K562 (cell line): Measurements from ENCODE around the gene TOM1L2. TPM values are rescaled to one million over a fixed set of nuclear protein-coding genes. Genes with fewer than 3 reads are reported as not detected.

Experiments
- ATAC-seq: fragments of 200-7000 bp; cut with Tn5 transposase; 3 replicates; pipeline ENCODE4 v1.9.1; 2020; ENCODE audit warnings: moderate library complexity
- BruUV-seq: library from RNA; stranded (reverse); fragments of 400-500 nt; replicated peaks from 2 replicates; lab custom pipeline; 2021; lab: Mats Ljungman, UMichigan
- CTCF ChIA-PET: fragments of 300-600 bp; formaldehyde crosslinking; extraction: SDS; loops from one replicate; lab custom pipeline; 2021; ENCODE audit warnings: low intra/inter-chr PET ratio; lab: Yijun Ruan, JAX
- POLR2A ChIA-PET: fragments of 300-600, 350-650 bp; sonication (Branson Sonifier 250); formaldehyde crosslinking; extraction: SDS; loops from one replicate; lab custom pipeline; 2021; ENCODE audit warnings: antibody characterized with exemption, inconsistent platforms; lab: Yijun Ruan, JAX
- DNase-seq, 4 experiments: peaks; one replicate each; pipeline versions ENCODE4 v3.0.0 to v3.0.0-alpha.2; 2011 to 2018; ENCODE audit warnings: low spot score in 3 of 4, mixed read lengths in 3 of 4; ENCODE audit errors: extremely low read depth in 1 of 4
- FAIRE-seq: peaks from 2 replicates; lab custom pipeline; 2011; peaks lifted over from hg19 to GRCh38; lab: Jason Lieb, UNC
- H2AFZ ChIP-seq: 2 replicates; pipeline ENCODE4 v1.6.0; 2011; ENCODE audit warnings: low read depth, low read length, control low read depth, inconsistent platforms
- H3K27ac ChIP-seq: fragments of 200-600 bp; 3 replicates; pipeline ENCODE4 v1.8.0; 2011; ENCODE audit warnings: low read depth, mild to moderate bottlenecking, control low read depth, inconsistent platforms, low read length, moderate library complexity, mixed read lengths; ENCODE audit errors: extremely low read depth
- H3K27me3 ChIP-seq, 2 experiments: fragments of 300-600 bp in 1 of 2; 2 replicates in 1 of 2; 3 replicates in 1 of 2; pipeline versions ENCODE4 v1.6.0 to v1.8.0; 2011; ENCODE audit warnings: inconsistent platforms in 2 of 2, low read length in 2 of 2, mild to moderate bottlenecking in 1 of 2, mixed read lengths in 1 of 2, moderate library complexity in 1 of 2; ENCODE audit not compliant: control insufficient read depth in 2 of 2, insufficient read depth in 2 of 2
- H3K36me3 ChIP-seq: fragments of 300-600 bp; 3 replicates; pipeline ENCODE4 v1.8.0; 2011; ENCODE audit warnings: mild to moderate bottlenecking, low read length, inconsistent platforms; ENCODE audit not compliant: control insufficient read depth, insufficient read depth
- H3K4me1 ChIP-seq, 2 experiments: fragments of 200-600 bp in 1 of 2; replicated peaks in 1 of 2; 2 replicates in 1 of 2; 3 replicates in 1 of 2; pipeline versions ENCODE4 v1.5.1 to v1.8.0; 2011; ENCODE audit warnings: inconsistent platforms in 2 of 2, low read length in 2 of 2, mild to moderate bottlenecking in 1 of 2, mixed read lengths in 1 of 2, moderate library complexity in 1 of 2; ENCODE audit not compliant: control insufficient read depth in 2 of 2, insufficient read depth in 2 of 2
- H3K4me2 ChIP-seq: 2 replicates; pipeline ENCODE4 v1.6.1; 2011; ENCODE audit warnings: low read length, control low read depth, inconsistent platforms, mixed read lengths; ENCODE audit not compliant: insufficient read depth
- H3K4me3 ChIP-seq: fragments of 200-600 bp; sonication (generic), shearing (Covaris generic); 2 replicates; pipeline ENCODE4 v1.5.1; 2016; ENCODE audit warnings: control low read depth, inconsistent platforms
- H3K79me2 ChIP-seq: fragments of 200-600 bp; 3 replicates; pipeline ENCODE4 v1.8.0; 2011; ENCODE audit warnings: low read length, inconsistent platforms; ENCODE audit not compliant: control insufficient read depth, insufficient read depth
- H3K9ac ChIP-seq, 2 experiments: 2 replicates each; pipeline versions ENCODE4 v1.6.0 to v1.6.1; 2011; ENCODE audit warnings: low read depth in 2 of 2, low read length in 2 of 2, control low read depth in 1 of 2, inconsistent platforms in 1 of 2, mild to moderate bottlenecking in 1 of 2, mixed read lengths in 1 of 2; ENCODE audit not compliant: insufficient read depth in 1 of 2
- H3K9me1 ChIP-seq: one replicate; pipeline ENCODE4 v1.6.0; 2011; ENCODE audit warnings: inconsistent platforms, mild to moderate bottlenecking, low read length, moderate library complexity; ENCODE audit not compliant: control insufficient read depth, insufficient read depth
- H3K9me3 ChIP-seq: replicated peaks from 2 replicates; pipeline ENCODE4 v1.5.1; 2011; ENCODE audit warnings: low read depth, low read length, inconsistent platforms; ENCODE audit not compliant: control insufficient read depth, insufficient read depth
- H4K20me1 ChIP-seq: replicated peaks from 2 replicates; pipeline ENCODE4 v1.6.1; 2011; ENCODE audit warnings: low read length, inconsistent platforms, mixed read lengths; ENCODE audit not compliant: control insufficient read depth, insufficient read depth
- BMI1 ChIP-seq: fragments of 150-350 bp; IDR thresholded peaks from 2 replicates; pipeline ENCODE4 v1.6.1; 2014; ENCODE audit warnings: low read length
- CREB5 ChIP-seq: fragments of 250-450 bp; sonication (Bioruptor Pico); IDR thresholded peaks from 2 replicates; pipeline ENCODE4 v1.5.0; 2020; ENCODE audit warnings: mild to moderate bottlenecking
- DNMT1 ChIP-seq: fragments of 450-650 bp; IDR thresholded peaks from 2 replicates; pipeline ENCODE4 v1.6.1; 2016; ENCODE audit warnings: antibody characterized with exemption, mild to moderate bottlenecking
- HBP1 ChIP-seq: fragments of 450-650 bp; formaldehyde crosslinking; IDR thresholded peaks from 2 replicates; pipeline ENCODE4 v1.4.0; 2022; ENCODE audit warnings: missing genetic modification characterization
- KLF16 ChIP-seq: IDR thresholded peaks from 2 replicates; pipeline ENCODE4 v1.6.1; 2016; ENCODE audit warnings: antibody characterized with exemption
- LARP7 ChIP-seq: fragments of 450-650 bp; IDR thresholded peaks from 2 replicates; pipeline ENCODE4 v1.6.1; 2016
- MAFK ChIP-seq: IDR thresholded peaks from 2 replicates; pipeline ENCODE4 v1.6.1; 2011; ENCODE audit warnings: low read length, improper control_type of control experiment
- POLR2G ChIP-seq: fragments of 200-400 bp; formaldehyde crosslinking; IDR thresholded peaks from 2 replicates; pipeline ENCODE4 v1.6.1; 2017; ENCODE audit warnings: low read depth, mild to moderate bottlenecking, antibody characterized with exemption, low read length, moderate library complexity
- ZNF318 ChIP-seq, 2 experiments: fragments of 450-650 bp; IDR thresholded peaks; 2 replicates each; pipeline ENCODE4 v1.6.1; 2016; ENCODE audit warnings: mild to moderate bottlenecking in 2 of 2, borderline replicate concordance in 1 of 2, low read depth in 1 of 2, moderate library complexity in 1 of 2
- ZNF583 ChIP-seq: fragments of 250-450 bp; sonication (Bioruptor Pico); IDR thresholded peaks from 2 replicates; pipeline ENCODE4 v1.4.0; 2020
- ZNF830 ChIP-seq: fragments of 250-450 bp; sonication (Bioruptor Pico); IDR thresholded peaks from 2 replicates; pipeline ENCODE4 v1.5.0; 2021; ENCODE audit warnings: mild to moderate bottlenecking
- WGBS: fragments of 100-300 bp; shearing (Covaris generic); methylation state at CpG from one replicate; pipeline ENCODE4 v1.1.6; 2016; ENCODE audit warnings: low coverage, mixed read lengths; ENCODE audit not compliant: insufficient coverage; ENCODE audit errors: missing lambda C conversion rate; 5-methylcytosine and 5-hydroxymethylcytosine counted together
- in situ Hi-C: fragments of 300-500 bp; cut with MboI; formaldehyde crosslinking; loops from 4 replicates; pipeline ENCODE4 v1.15.0; 2018; ENCODE audit warnings: inconsistent platforms, mixed read lengths
- intact Hi-C: fragments of 100-400 bp; cut with micrococcal nuclease; formaldehyde crosslinking; loops from 2 replicates; pipeline ENCODE4 v1.14.2; 2022
- polyA plus RNA-seq, 8 experiments: library from polyadenylated mRNA; depleted of rRNA in 4 of 8; stranded (reverse) in 5 of 8; unstranded in 3 of 8; fragments of >200 nt; fragmentation: Nextera tagmentation in 2 of 8; fragmentation: Illumina TruSeq in 1 of 8; extraction: Ambion mirVana in 2 of 8; extraction: Trizol in 1 of 8; gene quantifications; 2 replicates each; pipeline versions ENCODE4 v1.2.1 to v1.2.3, GENCODE V29; 2011 to 2014; ENCODE audit warnings: inconsistent platforms in 1 of 8, missing spikeins in 1 of 8
- total RNA-seq, 7 experiments: library from RNA; depleted of rRNA in 6 of 7; stranded (reverse); fragments of >200 nt in 6 of 7; fragmentation: Illumina TruSeq in 2 of 7; extraction: Trizol in 2 of 7; gene quantifications; 2 replicates each; pipeline versions ENCODE4 v1.2.1 to v1.2.3, GENCODE V29; 2011 to 2021; ENCODE audit warnings: low replicate concordance in 1 of 7

Gene TOM1L2
- total and polyA plus RNA-seq, 9 of the 15 experiments (the other 6 are each of a cell fraction or from before 2014, with no cell fraction given): 0.07 to 6.0 (median 2.5) TPM

- Histone ChIP-seq H3K4me1 (no peaks in the 10 kb centered on the region), H3K9me3 (no peaks in the 10 kb centered on the region), H3K4me2 (no peak overlapping the region), H3K4me3 (no peak overlapping the region), H3K9ac (no peak overlapping the region), H3K27ac (no peak overlapping the region), H4K20me1 (peaks cover 7% of the 10 kb centered on the region; the same call in 1 of the 2 replicates), H3K79me2 (no peaks in the 10 kb centered on the region), H3K36me3 (no peaks in the 10 kb centered on the region), H2AFZ (no peak overlapping the region), H3K27me3 (no peaks in the 10 kb centered on the region), H3K9me1 (no peaks in the 10 kb centered on the region)
- intact Hi-C loops: no loop called here
- TF ChIP-seq LARP7: no peak
- TF ChIP-seq MAFK: no peak
- no peak for TF ChIP-seq BMI1
- TF ChIP-seq CREB5 (CRISPR knock-in tag): no peak
- TF ChIP-seq ZNF830 (CRISPR knock-in tag): no peak
- TF ChIP-seq HBP1 (CRISPR knock-in tag): no peak
- no peak for TF ChIP-seq ZNF318 (IDR thresholded peaks at IDR 0.05; ENCODE audit: borderline replicate concordance in 1 of 2, low read depth in 1 of 2)
- TF ChIP-seq KLF16: no peak
- no peak for TF ChIP-seq ZNF583 (CRISPR knock-in tag)
- no peak for TF ChIP-seq DNMT1
- TF ChIP-seq POLR2G: no peak
- DNase-seq: no peak
- WGBS: 40% methylated on average over 6 of the region's 6 CpGs
- no peak for ATAC-seq
- no TSS peak for BruUV-seq
- ChIA-PET CTCF (no interaction called here), POLR2A (interaction anchor here (1.2 to 1.3 kb wide), 2 partner anchors 10 to 12 kb away, joined by 3 to 6 read pairs; no protein-coding TSS in a partner anchor)
- in situ Hi-C loops: no loop called here
- FAIRE-seq: no peak
These were observed 36.6 kb downstream of the TOM1L2 start for GRCh38 chr17:17935321-17936271.
